Spleen (tissue), 7 donors: Measurements from ENCODE around the gene SLC25A13.

Source experiments
- POLR2A ChIP-seq, 3 donors: fragments of 450-650 bp; IDR thresholded peaks; one replicate each; pipeline ENCODE4 v1.5.1; 2017; ENCODE audit warnings: antibody characterized with exemption in 3 of 3, mild to moderate bottlenecking in 1 of 3
- TF ChIP-seq, protein P1 (sequence below), 11 experiments: fragments of 200-600 bp in 7 of 11; fragments of 450-650 bp in 4 of 11; sonication (generic) in 4 of 11; IDR thresholded peaks in 8 of 11; conservative IDR thresholded peaks in 3 of 11; 1 replicate in 7 of 11; 2 replicates in 4 of 11; pipeline versions ENCODE4 v1.4.0 to v1.8.0; 2016 to 2021; ENCODE audit warnings: antibody characterized with exemption in 11 of 11, inconsistent platforms in 4 of 11, mild to moderate bottlenecking in 1 of 11
- donor health status: DM: no; HTN: no; CAD: no; lungs with moderate emphysema.
- donor health status: DM: no; HTN: no; CAD: no.
- donor health status: DM: no; HTN: no; CAD: no.

DNA sequence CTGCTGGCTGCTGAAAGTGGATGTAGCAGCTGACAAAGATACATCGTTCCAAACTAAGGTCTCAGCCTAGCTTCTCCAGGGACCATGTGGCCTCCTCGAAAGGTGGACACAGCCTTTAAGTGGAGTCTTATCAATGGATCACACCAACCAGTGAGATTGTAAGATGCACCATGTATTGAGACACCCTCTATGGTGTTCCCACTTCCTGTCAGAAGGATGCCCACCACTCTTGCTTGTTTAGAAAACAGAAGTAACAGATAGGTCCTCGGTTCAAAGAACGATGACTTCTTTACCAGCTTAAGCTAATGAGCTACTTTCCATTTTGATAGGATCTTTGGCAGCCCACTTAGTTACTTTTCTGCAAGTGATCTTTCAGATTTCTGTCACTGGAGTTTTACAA lies 34.3 kb downstream of the SLC25A13 start:
- TF ChIP-seq, protein P1, sequence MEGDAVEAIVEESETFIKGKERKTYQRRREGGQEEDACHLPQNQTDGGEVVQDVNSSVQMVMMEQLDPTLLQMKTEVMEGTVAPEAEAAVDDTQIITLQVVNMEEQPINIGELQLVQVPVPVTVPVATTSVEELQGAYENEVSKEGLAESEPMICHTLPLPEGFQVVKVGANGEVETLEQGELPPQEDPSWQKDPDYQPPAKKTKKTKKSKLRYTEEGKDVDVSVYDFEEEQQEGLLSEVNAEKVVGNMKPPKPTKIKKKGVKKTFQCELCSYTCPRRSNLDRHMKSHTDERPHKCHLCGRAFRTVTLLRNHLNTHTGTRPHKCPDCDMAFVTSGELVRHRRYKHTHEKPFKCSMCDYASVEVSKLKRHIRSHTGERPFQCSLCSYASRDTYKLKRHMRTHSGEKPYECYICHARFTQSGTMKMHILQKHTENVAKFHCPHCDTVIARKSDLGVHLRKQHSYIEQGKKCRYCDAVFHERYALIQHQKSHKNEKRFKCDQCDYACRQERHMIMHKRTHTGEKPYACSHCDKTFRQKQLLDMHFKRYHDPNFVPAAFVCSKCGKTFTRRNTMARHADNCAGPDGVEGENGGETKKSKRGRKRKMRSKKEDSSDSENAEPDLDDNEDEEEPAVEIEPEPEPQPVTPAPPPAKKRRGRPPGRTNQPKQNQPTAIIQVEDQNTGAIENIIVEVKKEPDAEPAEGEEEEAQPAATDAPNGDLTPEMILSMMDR (IDR thresholded peaks at IDR 0.05 in 8 of 11, conservative IDR thresholded peaks at IDR 0.05 in 3 of 11), result no peak
- TF ChIP-seq POLR2A (IDR thresholded peaks at IDR 0.05), result no peak
